HepG2 (cell line): Measurements from ENCODE around the gene KLHDC4. TPM values are rescaled to one million over a fixed set of nuclear protein-coding genes. Genes with fewer than 3 reads are reported as not detected.

ENCODE experiments used
- ATF7 ChIP-seq, 2 experiments: fragments of 450-650 bp in 1 of 2; sonication (generic) in 1 of 2; formaldehyde crosslinking in 1 of 2; IDR thresholded peaks; 2 replicates each; pipeline versions ENCODE4 v1.4.0 to v1.6.1; 2016 to 2020; ENCODE audit warnings: antibody characterized with exemption in 1 of 2, mild to moderate bottlenecking in 1 of 2, missing genetic modification reagents in 1 of 2
- CSRNP2 ChIP-seq: sonication (generic); formaldehyde crosslinking; conservative IDR thresholded peaks from 2 replicates; pipeline ENCODE4 v1.8.0; 2022; ENCODE audit warnings: low read depth, missing genetic modification reagents
- DNMT1 ChIP-seq: sonication (generic); formaldehyde crosslinking; IDR thresholded peaks from 2 replicates; pipeline ENCODE4 v1.5.1; 2020; ENCODE audit warnings: mild to moderate bottlenecking, missing genetic modification reagents
- GATA4 ChIP-seq: sonication (generic); IDR thresholded peaks from 2 replicates; pipeline ENCODE4 v1.6.1; 2016; ENCODE audit warnings: antibody characterized with exemption, low read depth, borderline replicate concordance
- KDM5A ChIP-seq: fragments of 200-600 bp; sonication (generic); IDR thresholded peaks from 2 replicates; pipeline ENCODE4 v1.7.0; 2018; ENCODE audit warnings: antibody characterized with exemption, mild to moderate bottlenecking, low read length, borderline replicate concordance
- MAF1 ChIP-seq: sonication (generic); formaldehyde crosslinking; IDR thresholded peaks from 2 replicates; pipeline ENCODE4 v1.5.0; 2020; ENCODE audit warnings: missing genetic modification reagents, borderline replicate concordance
- MED8 ChIP-seq: sonication (generic); formaldehyde crosslinking; IDR thresholded peaks from 2 replicates; pipeline ENCODE4 v1.8.1; 2023; ENCODE audit warnings: mild to moderate bottlenecking, missing genetic modification reagents; ENCODE audit not compliant: insufficient replicate concordance
- MXD1 ChIP-seq: sonication (generic); formaldehyde crosslinking; IDR thresholded peaks from 2 replicates; pipeline ENCODE4 v1.4.0; 2020; ENCODE audit warnings: mild to moderate bottlenecking, missing genetic modification reagents
- NFE2 ChIP-seq: sonication (generic); formaldehyde crosslinking; IDR thresholded peaks from 2 replicates; pipeline ENCODE4 v1.4.0; 2020; ENCODE audit warnings: missing genetic modification reagents
- RAD51 ChIP-seq: fragments of 450-650 bp; IDR thresholded peaks from 2 replicates; pipeline ENCODE4 v1.6.1; 2016; ENCODE audit warnings: borderline replicate concordance
- REPIN1 ChIP-seq: sonication (generic); formaldehyde crosslinking; IDR thresholded peaks from 2 replicates; pipeline ENCODE4 v1.8.0; 2022; ENCODE audit warnings: missing genetic modification reagents, low read depth, mild to moderate bottlenecking, borderline replicate concordance
- SALL1 ChIP-seq: sonication (generic); formaldehyde crosslinking; IDR thresholded peaks from 2 replicates; pipeline ENCODE4 v1.8.0; 2022; ENCODE audit warnings: mild to moderate bottlenecking, missing genetic modification reagents
- SIN3B ChIP-seq: fragments of 150-350 bp; IDR thresholded peaks from 2 replicates; pipeline ENCODE4 v1.6.1; 2014; ENCODE audit warnings: low read length
- SMAD3 ChIP-seq: sonication (generic); formaldehyde crosslinking; IDR thresholded peaks from 2 replicates; pipeline ENCODE4 v1.4.0; 2020; ENCODE audit warnings: missing genetic modification reagents
- TCF7 ChIP-seq: sonication (generic); IDR thresholded peaks from 2 replicates; pipeline ENCODE4 v1.6.1; 2016; ENCODE audit warnings: antibody characterized with exemption, low read depth
- TSC22D2 ChIP-seq: sonication (generic); formaldehyde crosslinking; IDR thresholded peaks from 2 replicates; pipeline ENCODE4 v1.5.1; 2020; ENCODE audit warnings: missing genetic modification reagents, mild to moderate bottlenecking, borderline replicate concordance
- ZBTB7A ChIP-seq: sonication (generic); formaldehyde crosslinking; IDR thresholded peaks from 2 replicates; pipeline ENCODE4 v1.8.0; 2022; ENCODE audit warnings: mild to moderate bottlenecking, missing genetic modification reagents
- ZBTB8A ChIP-seq: sonication (generic); formaldehyde crosslinking; IDR thresholded peaks from 2 replicates; pipeline ENCODE4 v1.4.0; 2020; ENCODE audit warnings: mild to moderate bottlenecking, low read depth, missing genetic modification reagents, borderline replicate concordance
- ZMYM3 ChIP-seq: sonication (generic); formaldehyde crosslinking; IDR thresholded peaks from 2 replicates; pipeline ENCODE4 v1.5.1; 2020; ENCODE audit warnings: mild to moderate bottlenecking, missing genetic modification reagents
- ZNF230 ChIP-seq: sonication (generic); formaldehyde crosslinking; IDR thresholded peaks from 2 replicates; pipeline ENCODE4 v1.4.0; 2020; ENCODE audit warnings: mild to moderate bottlenecking, missing genetic modification reagents
- ZNF235 ChIP-seq: sonication (generic); formaldehyde crosslinking; IDR thresholded peaks from 2 replicates; pipeline ENCODE4 v1.8.1; 2023; ENCODE audit warnings: mild to moderate bottlenecking, missing genetic modification reagents, borderline replicate concordance
- ZNF331 ChIP-seq: sonication (generic); formaldehyde crosslinking; IDR thresholded peaks from 2 replicates; pipeline ENCODE4 v1.4.0; 2020; ENCODE audit warnings: missing genetic modification reagents
- ZNF34 ChIP-seq: sonication (generic); formaldehyde crosslinking; IDR thresholded peaks from 2 replicates; pipeline ENCODE4 v1.4.0; 2020; ENCODE audit warnings: mild to moderate bottlenecking, missing genetic modification reagents, borderline replicate concordance
- ZNF451 ChIP-seq: sonication (generic); formaldehyde crosslinking; IDR thresholded peaks from 2 replicates; pipeline ENCODE4 v1.5.0; 2020; ENCODE audit warnings: mild to moderate bottlenecking, missing genetic modification reagents
- ZNF703 ChIP-seq: sonication (generic); formaldehyde crosslinking; IDR thresholded peaks from 2 replicates; pipeline ENCODE4 v1.5.1; 2020; ENCODE audit warnings: missing genetic modification reagents, mild to moderate bottlenecking, moderate library complexity, borderline replicate concordance
- ZNF768 ChIP-seq: sonication (generic); formaldehyde crosslinking; IDR thresholded peaks from 2 replicates; pipeline ENCODE4 v1.4.0; 2020; ENCODE audit warnings: missing genetic modification reagents
- ZNF775 ChIP-seq: sonication (generic); formaldehyde crosslinking; IDR thresholded peaks from 2 replicates; pipeline ENCODE4 v1.4.0; 2020; ENCODE audit warnings: missing genetic modification reagents, mild to moderate bottlenecking, moderate library complexity, borderline replicate concordance
- ZSCAN12 ChIP-seq: sonication (generic); formaldehyde crosslinking; IDR thresholded peaks from 2 replicates; pipeline ENCODE4 v1.9.0; 2021; ENCODE audit warnings: mild to moderate bottlenecking, missing genetic modification reagents
- ZUFSP ChIP-seq: sonication (generic); formaldehyde crosslinking; IDR thresholded peaks from 2 replicates; pipeline ENCODE4 v1.9.0; 2021; ENCODE audit warnings: missing genetic modification reagents, mild to moderate bottlenecking, borderline replicate concordance
- polyA plus RNA-seq, 8 experiments: library from polyadenylated mRNA; depleted of rRNA in 3 of 8; stranded (reverse) in 7 of 8; unstranded in 1 of 8; fragments of >200 nt; fragmentation: Illumina TruSeq in 4 of 8; extraction: Trizol in 4 of 8; gene quantifications; 2 replicates each; pipeline versions ENCODE4 v1.2.1 to v1.2.3, GENCODE V29; 2011 to 2016; ENCODE audit warnings: low read depth in 4 of 8, missing spikeins in 1 of 8, mixed read lengths in 1 of 8; ENCODE audit not compliant: insufficient read depth in 1 of 8
- total RNA-seq, 5 experiments: library from RNA; depleted of rRNA; stranded (reverse); fragments of >200 nt; fragmentation: Illumina TruSeq; extraction: Trizol; gene quantifications; 2 replicates each; pipeline ENCODE4 v1.2.3, GENCODE V29; 2016; ENCODE audit warnings: low read depth in 1 of 5

Gene KLHDC4
- total and polyA plus RNA-seq, 2 of the 13 experiments (the other 11 are each of a cell fraction or from before 2014, with no cell fraction given), result 18.7 to 31.8 TPM

GRCh38 chr16:87705771-87706277 is 60.0 kb downstream of the KLHDC4 start (continued):
- TF ChIP-seq ZMYM3 (CRISPR knock-in tag) (0 out of 2 replicates have a peak, but pooled peaks have one; percentile 13), ZNF768 (CRISPR knock-in tag) (no peak), SIN3B (no peak), SMAD3 (CRISPR knock-in tag) (no peak), ZNF703 (no peak), ZNF34 (CRISPR knock-in tag) (no peak), MAF1 (no peak), SALL1 (CRISPR knock-in tag) (peak; percentile 40), KDM5A (no peak), ZBTB8A (CRISPR knock-in tag) (no peak), ZSCAN12 (no peak), ZUFSP (CRISPR knock-in tag) (no peak), ZNF230 (no peak), MED8 (CRISPR knock-in tag) (no peak), TSC22D2 (CRISPR knock-in tag) (no peak), REPIN1 (no peak), GATA4 (no peak), CSRNP2 (CRISPR knock-in tag) (no peak), RAD51 (no peak), ATF7 (IDR thresholded peaks at IDR 0.05) (no peak), ATF7 (CRISPR knock-in tag; IDR thresholded peaks at IDR 0.05) (no peak; the same call in 1 of the 2 replicates), NFE2 (no peak), ZBTB7A (peak; percentile 91), DNMT1 (CRISPR knock-in tag) (0 out of 2 replicates have a peak, but pooled peaks have one; percentile 21), TCF7 (peak; percentile 21; the same call in 1 of the 2 replicates), ZNF775 (CRISPR knock-in tag) (no peak), ZNF331 (no peak), ZNF451 (CRISPR knock-in tag) (no peak), MXD1 (CRISPR knock-in tag) (no peak), ZNF235 (no peak)
